ENCODE results near the gene OR2J3. TPM values are rescaled to one million over a fixed set of nuclear protein-coding genes. Genes with fewer than 3 reads are reported as not detected.
A peak's percentile ranks its signal among the peaks of the same experiment; 100 is the strongest.
"Not testable (repeated sequence)": the region's sequence is repeated elsewhere in the genome, so short reads cannot be mapped to it uniquely, and the experiment has no call there.

The OR2J3 gene
- not detected in 2 replicates for total RNA-seq (2014; rRNA removed; shearing (Covaris generic))

- no peak for DNase-seq (ENCODE audit: low spot score)
- in situ Hi-C loops (cut with HindIII; ENCODE audit: low sequenced_read_pairs), result no loop called here
These were observed at the start of gene OR2J3 for GRCh38 chr6:29107758-29108157. Gene OR2J3, plus strand, starts transcription at chr6:29108058. Its CDS starts 3,833 bp downstream, at chr6:29111891.

DNA sequence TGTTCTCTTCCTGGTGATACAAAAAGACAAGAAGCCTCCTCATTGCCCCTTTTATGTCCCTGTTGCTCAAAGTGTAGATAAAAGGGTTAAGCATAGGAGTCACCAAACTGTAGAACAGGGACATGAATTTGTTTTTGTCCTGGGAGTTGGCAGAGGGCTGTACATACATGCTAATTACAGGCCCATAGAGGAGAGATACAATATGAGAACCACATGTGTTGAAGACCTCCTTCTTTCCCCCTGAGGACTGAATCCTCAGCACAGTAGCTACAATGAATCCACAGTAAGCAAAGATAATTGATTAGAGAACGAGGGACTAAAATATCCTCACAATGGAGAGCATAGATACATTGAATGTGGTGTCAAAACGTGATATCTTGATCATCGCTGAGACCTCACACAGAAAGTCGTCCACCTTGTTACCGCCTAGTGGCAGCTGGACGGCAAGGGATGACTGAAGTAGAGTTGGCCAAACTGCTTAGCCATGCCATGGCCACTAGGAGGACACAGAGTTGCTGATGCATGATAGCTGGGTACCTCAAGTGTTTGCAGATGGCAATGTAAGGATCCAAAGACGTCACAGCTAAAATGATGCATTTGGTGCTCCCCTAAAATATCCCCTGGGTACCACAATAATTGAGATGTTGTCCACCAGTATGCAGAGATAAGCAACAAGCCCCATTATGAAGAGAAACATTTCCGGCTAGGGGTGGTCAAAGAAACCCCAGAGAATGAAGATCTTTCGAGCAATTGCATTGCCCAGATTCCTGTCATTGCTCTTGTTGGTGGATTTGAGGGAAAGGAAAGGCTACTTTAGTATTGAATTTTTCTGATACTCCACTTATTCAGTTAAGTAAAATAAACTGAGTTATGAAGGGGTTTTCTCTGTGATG lies 35.8 kb upstream of the OR2J3 start:
- peak; percentile 17 for DNase-seq (ENCODE audit: low spot score)
- in situ Hi-C loops (cut with HindIII; ENCODE audit: low sequenced_read_pairs), result no loop called here

DNA sequence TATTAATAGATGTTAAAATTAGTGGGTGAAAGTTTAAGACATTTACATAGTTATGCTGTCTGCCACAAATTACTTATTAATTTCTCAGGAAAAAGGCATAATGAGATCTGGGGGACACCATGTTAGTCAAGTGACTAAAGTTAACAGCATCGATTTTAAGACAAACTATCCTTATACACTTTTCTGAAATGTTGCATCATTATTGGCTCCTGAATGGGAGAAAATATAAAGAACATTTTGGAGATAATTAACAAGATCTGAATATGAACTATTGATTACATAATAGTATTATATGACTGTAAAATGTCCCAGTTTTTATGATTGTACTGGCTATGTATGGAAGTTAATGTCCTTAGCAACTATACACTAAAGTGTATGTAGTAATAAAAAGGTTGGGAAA lies 28.7 kb upstream of the OR2J3 start:
- in situ Hi-C loops (cut with HindIII; ENCODE audit: low sequenced_read_pairs), result no loop called here
- no peak for DNase-seq (ENCODE audit: low spot score)

DNA sequence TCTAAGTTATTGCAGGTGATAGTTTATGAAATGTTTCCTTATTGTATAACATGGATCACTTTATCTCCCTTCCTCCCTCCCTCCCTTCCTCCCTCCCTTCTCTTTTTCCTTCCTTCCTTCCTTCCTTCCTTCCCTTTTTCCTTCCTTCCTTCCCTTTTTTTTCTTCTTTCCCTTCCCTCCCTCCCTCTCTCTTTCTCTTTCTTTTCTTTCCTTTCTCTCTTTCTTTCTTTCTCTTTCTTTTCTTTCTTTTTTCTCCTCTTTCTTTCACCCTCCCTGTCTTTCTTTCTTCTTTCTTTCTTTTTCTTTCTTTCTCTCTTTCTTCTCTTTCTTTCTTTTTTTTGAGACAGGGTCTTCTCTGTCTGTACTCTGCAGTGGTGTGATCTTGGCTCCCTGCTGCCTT lies 26.5 kb upstream of the OR2J3 start:
- in situ Hi-C loops (cut with HindIII; ENCODE audit: low sequenced_read_pairs), result no loop called here
- DNase-seq (ENCODE audit: low spot score), result no peak

- no peak for DNase-seq (ENCODE audit: low spot score)
- in situ Hi-C loops (cut with HindIII; ENCODE audit: low sequenced_read_pairs), result no loop called here
These were observed 25.4 kb upstream of the OR2J3 start for GRCh38 chr6:29082457-29082856.

DNA sequence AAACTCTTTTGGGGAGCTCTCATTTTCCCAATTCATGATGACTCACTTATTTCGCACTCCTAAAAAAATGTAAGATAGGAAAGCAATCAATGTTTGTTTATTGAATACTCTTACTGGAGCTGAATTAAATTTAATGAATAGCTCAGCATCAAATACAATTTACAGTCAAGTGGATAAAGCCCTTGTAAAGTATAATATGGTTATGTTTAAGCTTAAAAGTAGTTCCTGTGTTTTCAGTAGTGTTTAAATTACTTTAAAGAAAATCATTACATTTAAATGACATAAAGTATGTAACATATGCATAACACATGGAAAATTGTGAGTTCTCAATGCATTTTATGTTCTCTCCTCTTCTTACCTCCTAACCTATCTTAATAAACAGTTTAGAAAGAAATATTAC lies 20.6 kb upstream of the OR2J3 start, which contains the start of gene OR2B3:
TSS of gene OR2B3 (minus strand) at position 101 of the 400 bp plus-strand sequence. CDS start at position 36, 65 bp downstream.
- DNase-seq (ENCODE audit: low spot score), result no peak
- in situ Hi-C loops (cut with HindIII; ENCODE audit: low sequenced_read_pairs), result no loop called here

DNA sequence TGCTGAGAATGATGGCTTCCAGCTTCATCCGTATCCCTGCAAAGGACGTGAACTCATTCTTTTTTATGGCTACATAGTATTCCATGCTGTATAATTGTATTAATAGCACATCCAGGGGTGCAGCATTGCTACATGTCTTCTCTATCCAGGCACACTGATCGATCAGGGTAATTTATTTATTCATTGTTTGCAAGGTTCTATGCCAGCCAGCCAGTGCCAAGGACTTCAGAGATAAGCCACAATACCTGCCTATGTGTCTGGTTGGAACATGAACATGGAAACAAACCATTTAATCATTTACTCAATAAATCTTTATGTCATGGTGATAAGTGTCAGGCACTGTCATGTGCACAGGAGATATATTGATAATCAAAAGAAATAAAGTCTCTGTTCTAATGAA lies 14.9 kb upstream of the OR2J3 start:
- DNase-seq (ENCODE audit: low spot score), result no peak
- in situ Hi-C loops (cut with HindIII; ENCODE audit: low sequenced_read_pairs), result no loop called here

- no peak for DNase-seq (ENCODE audit: low spot score)
- in situ Hi-C loops (cut with HindIII; ENCODE audit: low sequenced_read_pairs), result no loop called here
These were observed 10.1 kb upstream of the OR2J3 start for GRCh38 chr6:29097803-29098202.

- in situ Hi-C loops (cut with HindIII; ENCODE audit: low sequenced_read_pairs), result no loop called here
- no peak for DNase-seq (ENCODE audit: low spot score)
These were observed 8.7 kb upstream of the OR2J3 start, which contains the start of gene OR2J1 for GRCh38 chr6:29099190-29099589. Gene OR2J1, plus strand, starts transcription at chr6:29099490. Its CDS starts 1,453 bp downstream, at chr6:29100943.

DNA sequence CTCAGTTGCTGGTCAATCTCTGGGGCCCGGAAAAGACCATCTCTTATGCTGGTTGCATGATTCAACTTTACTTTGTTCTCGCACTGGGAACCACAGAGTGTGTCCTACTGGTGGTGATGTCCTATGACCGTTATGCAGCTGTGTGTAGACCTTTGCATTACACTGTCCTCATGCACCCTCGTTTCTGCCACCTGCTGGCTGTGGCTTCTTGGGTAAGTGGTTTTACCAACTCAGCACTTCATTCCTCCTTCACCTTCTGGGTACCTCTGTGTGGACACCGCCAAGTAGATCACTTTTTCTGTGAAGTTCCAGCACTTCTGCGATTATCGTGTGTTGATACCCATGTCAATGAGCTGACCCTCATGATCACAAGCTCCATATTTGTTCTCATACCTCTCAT lies 4.3 kb downstream of the OR2J3 start:
- in situ Hi-C loops (cut with HindIII; ENCODE audit: low sequenced_read_pairs), result no loop called here
- DNase-seq (ENCODE audit: low spot score), result no peak

GRCh38 chr6:29114964-29115363 lies 7.1 kb downstream of the OR2J3 start:
- in situ Hi-C loops (cut with HindIII; ENCODE audit: low sequenced_read_pairs); DNase-seq (ENCODE audit: low spot score): not testable (repeated sequence)

GRCh38 chr6:29129326-29130012 lies 21.6 kb downstream of the OR2J3 start:
- in situ Hi-C loops (cut with HindIII; ENCODE audit: low sequenced_read_pairs), result no loop called here
- DNase-seq (ENCODE audit: low spot score), result no peak

- in situ Hi-C loops (cut with HindIII; ENCODE audit: low sequenced_read_pairs), result no loop called here
These were observed 22.8 kb downstream of the OR2J3 start for GRCh38 chr6:29130644-29131043.

DNA sequence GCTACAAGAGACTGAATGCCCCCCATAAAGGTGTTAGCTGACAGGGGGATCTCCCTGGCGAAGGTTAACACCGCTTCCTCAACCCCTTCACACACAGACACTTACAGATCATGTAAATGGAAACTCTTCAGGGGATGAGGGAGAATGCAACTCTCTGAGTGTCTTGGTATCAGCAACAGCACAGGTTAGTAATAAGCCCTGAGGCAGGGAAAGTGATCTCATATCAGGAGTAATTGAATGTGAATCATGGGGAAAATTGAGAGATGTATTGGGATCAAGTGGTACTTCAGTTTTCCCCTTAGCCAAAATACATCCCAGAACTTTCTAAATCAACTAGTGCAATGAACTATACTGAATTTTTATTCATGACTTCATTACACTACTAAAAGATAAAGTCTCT lies 23.8 kb downstream of the OR2J3 start:
- in situ Hi-C loops (cut with HindIII; ENCODE audit: low sequenced_read_pairs), result no loop called here
- no peak for DNase-seq (ENCODE audit: low spot score)

More at GRCh38 chr6:29130644-29131043, 22.8 kb downstream of the OR2J3 start:
- DNase-seq (ENCODE audit: low spot score), result no peak

GRCh38 chr6:29137724-29138123 lies 29.9 kb downstream of the OR2J3 start:
- in situ Hi-C loops (cut with HindIII; ENCODE audit: low sequenced_read_pairs), result no loop called here
- no peak for DNase-seq (ENCODE audit: low spot score)

- in situ Hi-C loops (cut with HindIII; ENCODE audit: low sequenced_read_pairs), result no loop called here
- DNase-seq (ENCODE audit: low spot score), result no peak
These were observed 33.7 kb downstream of the OR2J3 start for GRCh38 chr6:29141606-29142005.

DNA sequence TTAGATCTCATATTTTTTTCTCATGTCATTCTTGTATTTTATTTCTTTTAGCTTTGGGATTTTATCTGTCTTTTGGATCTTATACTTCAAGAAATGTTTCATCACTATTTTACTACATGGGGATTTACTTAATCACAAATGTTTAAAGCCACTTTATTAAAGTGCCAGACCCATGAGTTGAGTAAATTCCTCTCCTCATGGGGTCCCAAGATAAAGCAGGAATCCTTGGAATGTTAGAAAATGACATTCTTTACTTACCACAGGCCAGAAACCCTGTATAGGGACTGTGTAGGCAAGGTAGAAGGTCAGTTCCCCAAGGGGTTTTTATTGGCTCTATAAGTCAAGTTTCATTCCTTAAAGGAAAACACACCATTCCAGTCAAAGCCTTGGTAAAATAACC lies 34.5 kb downstream of the OR2J3 start:
- in situ Hi-C loops (cut with HindIII; ENCODE audit: low sequenced_read_pairs), result no loop called here
- DNase-seq (ENCODE audit: low spot score), result no peak

GRCh38 chr6:29146179-29146578 lies 38.3 kb downstream of the OR2J3 start:
- no peak for DNase-seq (ENCODE audit: low spot score)
- in situ Hi-C loops (cut with HindIII; ENCODE audit: low sequenced_read_pairs), result no loop called here

DNA sequence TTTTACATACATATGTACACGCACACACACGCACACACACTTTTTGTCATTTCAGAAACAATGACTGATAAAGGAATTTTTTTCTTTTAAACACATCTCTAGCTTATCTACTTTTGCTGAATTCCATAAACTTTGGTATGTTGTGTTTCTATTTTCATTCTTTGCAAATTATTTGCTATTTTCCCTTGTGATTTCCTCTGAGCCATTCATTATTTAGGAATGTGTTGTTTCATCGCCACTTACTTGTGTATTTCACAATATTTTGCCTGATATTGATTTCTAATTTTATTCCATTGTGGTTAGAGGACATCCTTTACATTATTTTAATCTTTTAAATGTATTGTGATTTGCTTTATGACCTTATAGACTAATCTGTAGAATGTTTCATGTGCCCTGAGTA lies 39.2 kb downstream of the OR2J3 start:
- in situ Hi-C loops (cut with HindIII; ENCODE audit: low sequenced_read_pairs), result no loop called here
- DNase-seq (ENCODE audit: low spot score), result no peak

GRCh38 chr6:29149444-29149843 lies 41.6 kb downstream of the OR2J3 start:
- in situ Hi-C loops (cut with HindIII; ENCODE audit: low sequenced_read_pairs); DNase-seq (ENCODE audit: low spot score): not testable (repeated sequence)
